B cell (primary cell): ENCODE results near the gene CCDC88C. TPM values are rescaled to one million over a fixed set of nuclear protein-coding genes. Genes with fewer than 3 reads are reported as not detected.

ENCODE experiments used
- ATAC-seq: fragments of 200-7000 bp; cut with Tn5 transposase; one replicate; pipeline ENCODE4 v1.10.0; 2021; ENCODE audit warnings: low read depth, mild to moderate bottlenecking, moderate number of reproducible peaks, moderate library complexity
- CTCF ChIA-PET: fragments of 350-600 bp; sonication (Branson Sonifier 250); formaldehyde crosslinking; loops from one replicate; lab custom pipeline; 2021; ENCODE audit warnings: antibody characterized with exemption, inconsistent platforms; lab: Charles Lee
- POLR2A ChIA-PET: fragments of 350-600 bp; sonication (Branson Sonifier 250); formaldehyde crosslinking; loops from one replicate; lab custom pipeline; 2021; ENCODE audit warnings: antibody characterized with exemption; lab: Charles Lee
- DNase-seq: peaks from one replicate; pipeline ENCODE4 v3.0.0; 2013
- H2AFZ ChIP-seq: 2 replicates; pipeline ENCODE4 v1.6.1; 2012; ENCODE audit warnings: mild to moderate bottlenecking, low read depth, low read length; ENCODE audit not compliant: insufficient read depth, poor library complexity, severe bottlenecking
- H3K27ac ChIP-seq, 2 donors: 1 replicate in 1 of 2; 2 replicates in 1 of 2; pipeline ENCODE4 v1.5.1; 2012 to 2013; ENCODE audit warnings: low read length in 2 of 2, mild to moderate bottlenecking in 2 of 2, moderate library complexity in 1 of 2
- H3K27me3 ChIP-seq, 4 experiments: fragments of 200-600 bp in 1 of 4; sonication (generic) in 1 of 4; replicated peaks in 1 of 4; 1 replicate in 2 of 4; 2 replicates in 2 of 4; pipeline versions ENCODE4 v1.6.1 to v1.7.0; 2013 to 2016; ENCODE audit warnings: low read length in 3 of 4, mild to moderate bottlenecking in 2 of 4, mixed read lengths in 1 of 4, moderate library complexity in 1 of 4; ENCODE audit not compliant: insufficient read depth in 4 of 4, control insufficient read depth in 3 of 4; ENCODE audit errors: control extremely low read depth in 1 of 4
- H3K36me3 ChIP-seq, 2 experiments: replicated peaks in 1 of 2; 1 replicate in 1 of 2; 2 replicates in 1 of 2; pipeline versions ENCODE4 v1.6.1 to v1.7.1; 2013; ENCODE audit warnings: low read length in 1 of 2; ENCODE audit not compliant: insufficient read depth in 2 of 2, control insufficient read depth in 1 of 2; ENCODE audit errors: control extremely low read depth in 1 of 2, extremely low read depth in 1 of 2
- H3K4me1 ChIP-seq, 2 donors: fragments of 200-600 bp in 1 of 2; sonication (generic) in 1 of 2; 1 replicate in 1 of 2; 2 replicates in 1 of 2; pipeline versions ENCODE4 v1.5.1 to v1.6.1; 2013 to 2017; ENCODE audit warnings: low read length in 2 of 2; ENCODE audit not compliant: control insufficient read depth in 2 of 2, insufficient read depth in 2 of 2
- H3K4me2 ChIP-seq: replicated peaks from 2 replicates; pipeline ENCODE3; 2012; ENCODE audit warnings: mild to moderate bottlenecking, low read depth, low read length; ENCODE audit not compliant: poor library complexity, severe bottlenecking
- H3K4me3 ChIP-seq, 5 experiments: fragments of 200-600 bp in 1 of 5; sonication (generic) in 1 of 5; 1 replicate in 3 of 5; 2 replicates in 2 of 5; pipeline versions ENCODE4 v1.5.1 to v1.7.0; 2011 to 2016; ENCODE audit warnings: low read length in 4 of 5, mild to moderate bottlenecking in 4 of 5, low read depth in 2 of 5, control low read depth in 1 of 5, moderate library complexity in 1 of 5; ENCODE audit not compliant: insufficient read depth in 1 of 5; ENCODE audit errors: control extremely low read depth in 1 of 5, extremely low read depth in 1 of 5
- H3K79me2 ChIP-seq: fragments of 200-600 bp; sonication (generic); one replicate; pipeline ENCODE4 v1.6.0; 2016; ENCODE audit warnings: low read length; ENCODE audit not compliant: control insufficient read depth, insufficient read depth
- H3K9ac ChIP-seq: fragments of 200-600 bp; sonication (generic); 2 replicates; pipeline ENCODE4 v1.6.1; 2017; ENCODE audit warnings: mild to moderate bottlenecking, low read length, moderate library complexity
- H3K9me3 ChIP-seq, 3 donors: one replicate each; pipeline versions ENCODE4 v1.6.1 to v1.7.1; 2013; ENCODE audit warnings: low read length in 2 of 3; ENCODE audit not compliant: control insufficient read depth in 2 of 3, insufficient read depth in 1 of 3; ENCODE audit errors: control extremely low read depth in 1 of 3
- H4K20me1 ChIP-seq: 2 replicates; pipeline ENCODE4 v1.6.0; 2012; ENCODE audit warnings: mild to moderate bottlenecking, low read length; ENCODE audit not compliant: insufficient read depth, control insufficient read depth, poor library complexity, severe bottlenecking
- H3K27ac Mint-ChIP-seq: one replicate; pipeline ENCODE4 v1.8.0; 2021; ENCODE audit warnings: mixed read lengths
- H3K27me3 Mint-ChIP-seq: one replicate; pipeline ENCODE4 v1.8.0; 2021; ENCODE audit warnings: mixed read lengths
- H3K4me1 Mint-ChIP-seq: one replicate; pipeline ENCODE4 v1.8.0; 2021; ENCODE audit warnings: mixed read lengths
- H3K4me3 Mint-ChIP-seq: one replicate; pipeline ENCODE4 v1.8.0; 2021; ENCODE audit warnings: mixed read lengths
- H3K9me3 Mint-ChIP-seq: one replicate; pipeline ENCODE4 v1.8.0; 2022; ENCODE audit warnings: mixed read lengths; ENCODE audit not compliant: insufficient read depth
- EZH2 ChIP-seq: IDR thresholded peaks from 2 replicates; pipeline ENCODE4 v1.6.1; 2012; ENCODE audit warnings: borderline replicate concordance, low read depth, mild to moderate bottlenecking, moderate library complexity, low read length; ENCODE audit not compliant: insufficient read depth, poor library complexity, severe bottlenecking
- WGBS: methylation state at CpG from one replicate; pipeline ENCODE4 v1.1.5; 2013; ENCODE audit warnings: missing lambda C conversion rate; ENCODE audit not compliant: insufficient coverage; 5-methylcytosine and 5-hydroxymethylcytosine counted together
- intact Hi-C: fragments of 100-400 bp; cut with micrococcal nuclease; formaldehyde crosslinking; loops from one replicate; pipeline ENCODE4 v1.10.0; 2022
- polyA plus RNA-seq: library from polyadenylated mRNA; depleted of rRNA; stranded (reverse); fragments of >200 nt; gene quantifications from 2 replicates; pipeline ENCODE4 v1.2.3, GENCODE V29; 2012
- total RNA-seq, 2 donors: library from RNA; stranded (reverse); fragments of 120-200 nt in 1 of 2; gene quantifications; 1 replicate in 1 of 2; 2 replicates in 1 of 2; pipeline versions ENCODE4 v1.2.3 to v1.2.4, GENCODE V29; 2013 to 2022
- TF ChIP-seq, protein P1 (sequence below): fragments of 200-600 bp; IDR thresholded peaks from one replicate; pipeline ENCODE4 v1.8.0; 2022; ENCODE audit warnings: antibody characterized with exemption, mild to moderate bottlenecking

CCDC88C gene
- total and polyA plus RNA-seq, 2 donors (not counting 1 experiment from before 2014, with no cell fraction given), result 98.7 to 181 TPM

DNA sequence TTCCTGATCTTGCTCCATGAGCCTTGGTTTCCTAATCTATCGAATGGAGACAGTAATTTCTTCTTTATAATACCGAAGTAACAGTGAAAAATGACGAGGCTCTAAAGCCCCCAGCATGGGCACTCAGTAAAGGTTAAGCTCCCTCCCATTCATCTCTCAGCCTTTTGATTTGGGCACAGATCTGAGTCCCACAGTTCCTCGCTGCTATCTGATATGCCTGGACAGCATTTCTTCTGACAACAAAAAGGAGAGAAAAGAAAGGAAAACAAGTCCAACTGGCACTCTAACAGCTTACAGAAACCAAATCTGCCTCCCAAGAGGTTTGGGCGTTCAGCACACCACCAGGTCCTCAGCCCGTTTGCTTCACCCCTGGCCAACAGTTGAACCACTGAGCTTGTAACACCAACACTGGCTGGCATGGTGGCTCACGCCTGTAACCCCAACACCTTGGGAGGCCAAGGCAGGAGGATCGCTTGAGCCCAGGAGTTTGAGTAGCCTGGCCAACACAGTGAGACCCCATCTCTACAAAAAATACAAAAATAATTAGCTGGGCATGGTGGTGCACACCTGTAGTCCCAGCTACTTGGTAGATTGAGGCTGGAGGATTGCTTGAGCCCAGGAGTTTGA, 19.5 kb downstream of the CCDC88C start:
- Mint-ChIP-seq H3K27ac (peak overlapping the region; percentile 86), H3K4me1 (peaks cover 89% of the 10 kb centered on the region), H3K9me3 (no peaks in the 10 kb centered on the region), H3K27me3 (no peaks in the 10 kb centered on the region), H3K4me3 (peak overlapping the region; percentile 78)
- DNase-seq, result no peak
- POLR2A ChIA-PET, result interaction anchor here (1.3 to 1.7 kb wide), 4 partner anchors 18 to 27 kb away, joined by 3 to 11 read pairs (median 6); no protein-coding TSS in a partner anchor
- H3K9me3 ChIP-seq, result no peaks in the 10 kb centered on the region
- H3K27me3 ChIP-seq, result no peaks in the 10 kb centered on the region
- peaks cover 89% of the 10 kb centered on the region for H4K20me1 ChIP-seq
- intact Hi-C loops, result no loop called here
- peak overlapping the region; percentile 70 for H3K4me2 ChIP-seq
- H3K79me2 ChIP-seq, result peaks cover 98% of the 10 kb centered on the region
- H3K27ac ChIP-seq, result peak overlapping the region; percentile 67 to 81
- H2AFZ ChIP-seq, result peak overlapping the region; percentile 32
- TF ChIP-seq EZH2, result no peak
- TF ChIP-seq, protein P1, sequence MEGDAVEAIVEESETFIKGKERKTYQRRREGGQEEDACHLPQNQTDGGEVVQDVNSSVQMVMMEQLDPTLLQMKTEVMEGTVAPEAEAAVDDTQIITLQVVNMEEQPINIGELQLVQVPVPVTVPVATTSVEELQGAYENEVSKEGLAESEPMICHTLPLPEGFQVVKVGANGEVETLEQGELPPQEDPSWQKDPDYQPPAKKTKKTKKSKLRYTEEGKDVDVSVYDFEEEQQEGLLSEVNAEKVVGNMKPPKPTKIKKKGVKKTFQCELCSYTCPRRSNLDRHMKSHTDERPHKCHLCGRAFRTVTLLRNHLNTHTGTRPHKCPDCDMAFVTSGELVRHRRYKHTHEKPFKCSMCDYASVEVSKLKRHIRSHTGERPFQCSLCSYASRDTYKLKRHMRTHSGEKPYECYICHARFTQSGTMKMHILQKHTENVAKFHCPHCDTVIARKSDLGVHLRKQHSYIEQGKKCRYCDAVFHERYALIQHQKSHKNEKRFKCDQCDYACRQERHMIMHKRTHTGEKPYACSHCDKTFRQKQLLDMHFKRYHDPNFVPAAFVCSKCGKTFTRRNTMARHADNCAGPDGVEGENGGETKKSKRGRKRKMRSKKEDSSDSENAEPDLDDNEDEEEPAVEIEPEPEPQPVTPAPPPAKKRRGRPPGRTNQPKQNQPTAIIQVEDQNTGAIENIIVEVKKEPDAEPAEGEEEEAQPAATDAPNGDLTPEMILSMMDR, result no peak
- H3K4me1 ChIP-seq, result peaks cover 87 to 88% of the 10 kb centered on the region in 2 donors
- CTCF ChIA-PET, result interaction anchor here (1.0 to 5.0 kb wide), 10 partner anchors 10 to 83 kb away, joined by 3 to 33 read pairs (median 4); partner anchors contain the start of gene CCDC88C
- ATAC-seq, result no peak
- H3K36me3 ChIP-seq, result peaks cover 0 to 14% of the 10 kb centered on the region in 2 experiments
- H3K9ac ChIP-seq, result peak overlapping the region; percentile 48
- 22% methylated on average over 6 of the region's 8 CpGs for WGBS
- peak overlapping the region in 1 of 5 experiments; percentile 52 for H3K4me3 ChIP-seq
